Vagina (tissue), 2 donors: ENCODE data around the gene MT1M. TPM values are rescaled to one million over a fixed set of nuclear protein-coding genes. Genes with fewer than 3 reads are reported as not detected.
"Not testable (repeated sequence)": the region's sequence is repeated elsewhere in the genome, so short reads cannot be mapped to it uniquely, and the experiment has no call there.

Experiments used
- DNase-seq, 2 donors: peaks; one replicate each; pipeline ENCODE4 v3.0.0-alpha.2; 2017; ENCODE audit errors: extremely low spot score in 2 of 2
- H3K27ac ChIP-seq: fragments of 200-600 bp; sonication (generic); one replicate; pipeline ENCODE4 v1.5.1; 2019
- H3K27me3 ChIP-seq: fragments of 200-600 bp; sonication (generic); one replicate; pipeline ENCODE4 v1.5.1; 2019
- H3K36me3 ChIP-seq, 2 donors: fragments of 200-600 bp; sonication (generic); one replicate each; pipeline ENCODE4 v1.5.1; 2017 to 2019
- H3K4me1 ChIP-seq: fragments of 200-600 bp; sonication (generic); one replicate; pipeline ENCODE4 v1.5.1; 2019
- H3K4me3 ChIP-seq, 2 donors: fragments of 200-600 bp; sonication (generic); 1 replicate in 1 of 2; 2 replicates in 1 of 2; pipeline ENCODE4 v1.5.1; 2016 to 2019
- H3K9me3 ChIP-seq: fragments of 200-600 bp; sonication (generic); one replicate; pipeline ENCODE4 v1.5.1; 2019
- CTCF ChIP-seq, 3 experiments: fragments of 450-650 bp in 2 of 3; fragments of 200-600 bp in 1 of 3; sonication (generic) in 1 of 3; IDR thresholded peaks; one replicate each; pipeline ENCODE4 v1.5.1; 2017 to 2019; ENCODE audit warnings: antibody characterized with exemption in 3 of 3, mild to moderate bottlenecking in 2 of 3, moderate library complexity in 2 of 3
- POLR2A ChIP-seq, 2 donors: fragments of 450-650 bp; IDR thresholded peaks; one replicate each; pipeline ENCODE4 v1.6.1; 2017; ENCODE audit warnings: antibody characterized with exemption in 2 of 2, mild to moderate bottlenecking in 2 of 2, moderate library complexity in 2 of 2
- POLR2AphosphoS5 ChIP-seq, 2 donors: sonication (generic); formaldehyde crosslinking; IDR thresholded peaks; one replicate each; pipeline ENCODE4 v1.9.0; 2017; ENCODE audit warnings: antibody characterized with exemption in 2 of 2, mild to moderate bottlenecking in 2 of 2, low read depth in 1 of 2; ENCODE audit not compliant: insufficient read depth in 1 of 2
- intact Hi-C: fragments of 100-400 bp; cut with DNase I; formaldehyde crosslinking; loops from one replicate; pipeline ENCODE4 v1.15.1; 2023
- total RNA-seq: library from RNA; depleted of rRNA; stranded (reverse); fragments of >200 nt; gene quantifications from one replicate; pipeline ENCODE4 v1.2.3, GENCODE V29; 2016

MT1M gene
- total RNA-seq, 1 donor from 2014 or later: 63.3 TPM

- no peak overlapping the region for H3K27ac ChIP-seq
- peaks cover 26% of the 10 kb centered on the region for H3K4me1 ChIP-seq
- TF ChIP-seq POLR2AphosphoS5 (IDR thresholded peaks at IDR 0.05; ENCODE audit: insufficient read depth in 1 of 2, low read depth in 1 of 2) (no peak), POLR2A (IDR thresholded peaks at IDR 0.05) (no peak), CTCF (IDR thresholded peaks at IDR 0.05) (no peak)
- no peak for DNase-seq
- H3K27me3 ChIP-seq: no peaks in the 10 kb centered on the region
- intact Hi-C loops: no loop called here
- no peaks in the 10 kb centered on the region for H3K9me3 ChIP-seq
- no peak overlapping the region for H3K4me3 ChIP-seq
- no peaks in the 10 kb centered on the region for H3K36me3 ChIP-seq
Measured at GRCh38 chr16:56664506-56664905, 32.0 kb downstream of the MT1M start.

GRCh38 chr16:56665286-56666261, 33.1 kb downstream of the MT1M start:
- intact Hi-C loops, H3K27ac ChIP-seq, H3K27me3 ChIP-seq: not testable (repeated sequence)

GRCh38 chr16:56667581-56668571, 35.4 kb downstream of the MT1M start, which contains the start of gene MT1G:
MT1G (minus strand) TSS chr16:56668065; CDS start chr16:56667993, 72 bp downstream.
- H3K4me3 ChIP-seq: peak within 1 kb of the TSS in 1 of 2 donors; percentile 21

More at GRCh38 chr16:56665286-56666261, 33.1 kb downstream of the MT1M start:
- H3K9me3 ChIP-seq, DNase-seq, H3K4me3 ChIP-seq, H3K36me3 ChIP-seq: not testable (repeated sequence)
- H3K4me1 ChIP-seq: peaks cover 31% of the 10 kb centered on the region

GRCh38 chr16:56669005-56669839, 36.8 kb downstream of the MT1M start, which contains the start of gene MT1H:
MT1H (plus strand) TSS chr16:56669814; CDS start chr16:56669885, 71 bp downstream.
- Histone ChIP-seq H3K4me1 (peaks cover 23% of the 10 kb centered on the region), H3K27me3 (no peaks in the 10 kb centered on the region), H3K27ac (no peak within 1 kb of the TSS), H3K4me3 (peak within 1 kb of the TSS in 1 of 2 donors; percentile 16), H3K9me3 (no peaks in the 10 kb centered on the region), H3K36me3 (no peaks in the 10 kb centered on the region)
- no peak for TF ChIP-seq POLR2A (IDR thresholded peaks at IDR 0.05)
- no peak for TF ChIP-seq CTCF (IDR thresholded peaks at IDR 0.05)
- TF ChIP-seq POLR2AphosphoS5 (IDR thresholded peaks at IDR 0.05; ENCODE audit: insufficient read depth in 1 of 2, low read depth in 1 of 2): no peak
- intact Hi-C loops: no loop called here
- DNase-seq: no peak

More at GRCh38 chr16:56667581-56668571, 35.4 kb downstream of the MT1M start, which contains the start of gene MT1G:
- Histone ChIP-seq H3K27me3 (no peaks in the 10 kb centered on the region), H3K27ac (no peak within 1 kb of the TSS), H3K9me3 (no peaks in the 10 kb centered on the region), H3K36me3 (no peaks in the 10 kb centered on the region), H3K4me1 (peaks cover 27% of the 10 kb centered on the region)
- DNase-seq: no peak
- intact Hi-C loops: no loop called here
- peak in 1 of 2 donors; percentile 51 for TF ChIP-seq POLR2AphosphoS5 (IDR thresholded peaks at IDR 0.05; ENCODE audit: insufficient read depth in 1 of 2, low read depth in 1 of 2)
- TF ChIP-seq POLR2A (IDR thresholded peaks at IDR 0.05): no peak

- Histone ChIP-seq H3K4me1 (peaks cover 23% of the 10 kb centered on the region), H3K9me3 (no peaks in the 10 kb centered on the region), H3K36me3 (no peaks in the 10 kb centered on the region), H3K27me3 (no peaks in the 10 kb centered on the region), H3K4me3 (no peak overlapping the region), H3K27ac (no peak overlapping the region)
- no peak for DNase-seq
- TF ChIP-seq CTCF (IDR thresholded peaks at IDR 0.05): no peak
- TF ChIP-seq POLR2A (IDR thresholded peaks at IDR 0.05): no peak
- no peak for TF ChIP-seq POLR2AphosphoS5 (IDR thresholded peaks at IDR 0.05; ENCODE audit: insufficient read depth in 1 of 2, low read depth in 1 of 2)
- intact Hi-C loops: no loop called here
Measured at GRCh38 chr16:56669840-56670619, 37.6 kb downstream of the MT1M start.
